NCI-H510A treated with DMSO at 0.1 percent for 48 hours (cell line): ENCODE results near the gene RPS8.
"Not testable (repeated sequence)": the region's sequence is repeated elsewhere in the genome, so short reads cannot be mapped to it uniquely, and the experiment has no call there.

Source experiments
- DNase-seq: peaks from one replicate; lab custom pipeline; 2025; lab: John Stamatoyannopoulos, UW

Gene RPS8

DNA sequence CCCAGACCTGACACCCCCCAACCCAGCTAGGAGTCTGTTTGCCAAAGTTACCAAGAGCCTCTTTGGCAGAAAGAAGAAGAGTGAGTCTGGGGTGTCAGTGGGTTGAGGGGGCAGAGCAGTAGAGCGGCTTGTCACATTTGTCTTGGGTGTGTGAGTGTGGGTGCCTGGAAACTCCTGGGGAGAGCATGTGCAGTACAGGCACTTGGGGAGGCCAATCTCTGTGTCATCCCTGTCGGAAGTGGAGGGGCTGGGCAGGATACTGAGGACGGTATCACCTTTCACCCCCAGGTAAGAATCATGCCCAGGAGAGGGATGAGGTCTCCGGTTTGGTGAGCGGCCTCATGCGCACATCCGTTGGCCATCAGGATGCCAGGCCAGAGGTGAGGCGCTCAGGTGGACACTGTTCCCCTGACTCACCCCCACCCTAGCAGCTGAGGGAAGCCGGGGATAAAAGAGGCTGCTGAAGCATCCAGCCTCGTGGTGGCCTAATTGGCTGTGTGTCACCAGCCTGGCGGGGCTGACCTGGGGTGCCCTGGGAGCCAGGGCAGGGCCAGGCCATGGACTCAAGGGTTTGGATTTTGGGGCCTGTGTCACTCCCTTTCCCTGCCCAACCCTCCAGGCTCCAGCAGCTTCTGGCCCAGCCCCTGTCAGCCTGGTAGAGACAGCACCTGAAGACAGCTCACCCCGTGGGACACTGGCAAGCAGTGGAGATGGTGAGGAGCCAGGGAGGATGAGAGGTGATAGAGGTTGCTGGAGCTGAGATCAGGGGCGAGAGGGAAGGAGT is 28.2 kb downstream of the RPS8 start:
- no peak for DNase-seq

- DNase-seq, result no peak
These were observed 30.1 kb downstream of the RPS8 start for GRCh38 chr1:44805311-44806024.

DNA sequence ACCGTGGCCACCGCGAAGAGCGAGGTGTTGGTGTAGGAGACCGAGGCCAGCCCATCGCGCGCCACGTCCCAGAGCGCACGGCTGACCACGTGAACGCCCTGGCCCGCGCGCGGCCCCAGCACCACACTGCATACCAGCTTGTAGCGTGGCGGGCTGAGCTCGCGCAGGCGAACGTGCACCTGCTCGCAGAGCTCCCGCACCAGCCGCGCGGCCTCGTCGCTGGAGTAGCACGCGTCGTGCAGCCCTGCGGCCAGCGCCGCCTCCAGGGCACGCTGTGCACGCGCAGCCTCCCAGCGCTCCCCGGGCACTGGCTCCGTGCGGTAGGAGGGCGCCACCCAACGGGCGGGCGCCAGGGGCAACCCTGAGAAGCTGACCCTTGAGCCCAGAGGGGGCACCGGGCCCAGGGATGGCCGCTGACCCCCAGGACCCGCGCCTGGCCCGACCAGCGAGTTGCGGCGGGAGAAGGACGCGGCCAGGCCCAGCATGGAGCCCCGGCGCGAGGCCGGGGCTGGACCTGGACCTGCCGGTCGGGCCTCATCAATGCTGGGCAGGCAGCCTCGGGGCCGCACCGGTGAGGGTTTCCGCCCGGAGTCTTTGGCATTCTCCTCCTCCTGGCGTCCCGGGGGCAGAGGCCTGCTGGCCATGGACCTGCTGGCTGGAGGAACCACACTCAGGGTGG is 30.8 kb downstream of the RPS8 start:
- no peak for DNase-seq

GRCh38 chr1:44806704-44807363 is 31.5 kb downstream of the RPS8 start, which contains the start of gene DYNLT4:
Gene DYNLT4 (minus strand): TSS chr1:44807351. CDS start chr1:44806668, 683 bp downstream.
- no peak for DNase-seq

DNA sequence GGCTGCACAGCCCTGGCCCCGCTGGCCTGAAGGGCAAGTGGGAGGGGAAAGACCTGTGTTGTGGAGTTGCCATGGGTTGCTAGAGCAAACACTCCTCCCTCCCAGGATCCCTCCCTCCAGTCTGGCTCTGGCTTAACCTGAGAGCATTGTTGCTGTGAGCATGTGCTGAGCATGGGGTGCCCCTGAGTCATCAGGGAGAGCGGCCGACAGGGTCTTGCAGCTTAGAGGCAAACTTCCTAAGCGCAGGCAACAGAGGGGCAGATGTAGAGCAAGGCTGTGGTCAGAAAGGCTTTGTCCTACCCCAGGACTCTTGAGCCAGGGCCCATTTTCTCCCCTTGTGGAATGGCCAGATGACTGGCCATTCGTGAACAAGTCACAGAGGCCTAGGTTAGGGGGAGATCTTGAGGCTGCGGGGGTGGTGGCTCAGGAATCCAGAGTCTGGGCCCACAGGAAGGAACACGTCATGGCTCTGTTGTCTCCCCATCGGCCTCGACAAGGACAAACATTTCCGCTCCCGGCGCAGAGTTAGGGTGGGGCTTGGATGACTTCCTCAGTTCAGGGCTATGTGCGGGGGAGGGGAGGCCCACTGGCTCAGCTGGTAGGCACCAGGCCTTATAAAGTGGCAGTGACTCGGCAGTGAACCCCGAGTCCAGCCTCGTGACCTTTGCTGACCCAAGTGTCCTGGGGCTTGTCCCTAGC is 32.2 kb downstream of the RPS8 start:
- DNase-seq, result peak; percentile 90

DNA sequence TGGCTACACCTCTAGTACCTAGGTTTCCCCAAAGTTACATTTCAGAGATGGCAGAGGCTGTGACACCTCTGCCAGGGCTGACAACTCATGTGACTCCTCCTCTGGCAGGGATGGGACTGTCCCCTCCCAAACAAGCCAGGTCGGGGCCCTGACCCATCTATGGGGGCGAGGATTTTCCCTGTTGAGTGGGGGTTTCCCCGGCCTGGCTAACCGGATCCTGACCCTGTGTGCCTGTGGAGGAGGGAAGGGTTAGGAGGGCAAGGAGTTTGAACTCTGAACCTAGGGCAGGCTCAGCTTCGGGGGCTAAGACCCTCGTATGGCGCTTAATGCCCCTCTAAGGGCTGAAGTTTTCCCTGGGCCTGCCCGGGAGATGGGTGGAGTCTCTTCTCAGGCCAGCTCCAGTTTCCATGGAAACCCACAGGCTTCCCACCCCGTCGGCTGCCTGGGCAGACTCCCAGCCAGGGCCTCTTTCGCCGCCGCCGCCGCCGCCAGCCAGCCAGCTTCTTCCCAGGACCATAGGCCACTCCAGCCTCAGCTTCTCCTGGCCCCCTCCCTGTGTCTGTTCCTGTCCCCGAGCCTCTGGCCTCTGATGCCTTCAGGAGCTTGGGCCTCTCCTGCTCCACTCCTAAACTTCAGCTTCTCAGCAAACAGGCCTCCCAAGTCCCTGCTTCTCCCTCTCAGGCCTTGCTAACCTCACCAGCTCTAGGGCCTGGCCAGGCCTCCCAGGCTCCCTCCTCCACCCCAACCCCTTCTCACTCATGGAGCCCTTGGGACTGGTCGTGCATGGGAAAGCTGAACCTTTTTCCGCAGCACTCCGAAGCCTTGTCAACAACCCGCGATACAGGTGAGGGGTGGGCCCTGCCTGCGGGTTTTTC is 33.0 kb downstream of the RPS8 start, which contains the start of gene BTBD19:
Gene BTBD19, plus strand, starts transcription at position 461 of the 875 bp plus-strand sequence. Its CDS starts 298 bp downstream, at position 759.
- no peak for DNase-seq

DNA sequence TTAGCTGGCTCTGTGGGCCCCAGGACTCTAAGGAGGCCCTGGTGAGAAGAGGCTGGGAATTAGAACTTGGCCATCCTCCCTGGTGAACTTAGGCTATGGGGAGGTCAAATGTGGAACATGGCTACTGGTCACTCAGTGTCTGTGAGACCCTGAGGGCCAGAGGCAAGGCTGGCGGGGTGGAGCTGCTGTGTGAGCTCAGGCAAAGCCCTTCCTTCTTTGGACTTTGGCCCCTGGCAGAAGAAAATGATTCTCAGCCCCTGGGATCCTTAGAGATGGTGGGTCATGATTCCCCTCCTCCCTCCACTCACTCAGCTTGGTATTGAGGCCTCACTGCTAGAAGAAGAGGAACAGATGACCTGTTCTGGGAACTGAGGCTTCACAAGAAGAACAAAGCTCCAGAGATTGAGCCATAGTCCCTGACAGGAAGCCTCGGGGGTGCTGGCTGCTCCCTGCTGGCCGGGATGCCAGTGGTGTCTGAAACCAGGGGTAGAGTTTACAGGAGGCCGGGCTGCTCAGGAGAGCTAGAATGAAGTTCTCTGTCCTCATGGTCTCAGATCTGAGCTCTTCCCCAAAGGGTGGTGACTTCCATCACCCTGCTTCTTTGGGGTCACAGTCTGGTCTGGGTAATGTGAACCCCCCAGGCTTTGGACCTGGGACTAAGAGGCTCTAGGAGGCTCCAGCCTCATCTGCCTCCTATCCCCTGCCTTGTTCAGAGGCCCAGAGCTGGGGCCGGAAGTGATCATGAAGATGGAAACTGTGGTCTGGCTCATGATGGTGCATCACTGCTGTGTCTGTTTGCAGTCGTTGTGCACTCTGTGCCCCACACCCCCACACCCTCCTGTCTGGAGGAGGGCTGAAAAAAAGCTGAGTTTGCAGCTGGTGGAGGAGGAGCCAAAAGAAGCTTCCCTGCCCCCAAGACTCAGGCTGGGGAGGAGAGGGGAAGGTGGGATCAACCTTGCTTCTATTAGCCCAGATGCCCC is 33.9 kb downstream of the RPS8 start:
- no peak for DNase-seq

DNA sequence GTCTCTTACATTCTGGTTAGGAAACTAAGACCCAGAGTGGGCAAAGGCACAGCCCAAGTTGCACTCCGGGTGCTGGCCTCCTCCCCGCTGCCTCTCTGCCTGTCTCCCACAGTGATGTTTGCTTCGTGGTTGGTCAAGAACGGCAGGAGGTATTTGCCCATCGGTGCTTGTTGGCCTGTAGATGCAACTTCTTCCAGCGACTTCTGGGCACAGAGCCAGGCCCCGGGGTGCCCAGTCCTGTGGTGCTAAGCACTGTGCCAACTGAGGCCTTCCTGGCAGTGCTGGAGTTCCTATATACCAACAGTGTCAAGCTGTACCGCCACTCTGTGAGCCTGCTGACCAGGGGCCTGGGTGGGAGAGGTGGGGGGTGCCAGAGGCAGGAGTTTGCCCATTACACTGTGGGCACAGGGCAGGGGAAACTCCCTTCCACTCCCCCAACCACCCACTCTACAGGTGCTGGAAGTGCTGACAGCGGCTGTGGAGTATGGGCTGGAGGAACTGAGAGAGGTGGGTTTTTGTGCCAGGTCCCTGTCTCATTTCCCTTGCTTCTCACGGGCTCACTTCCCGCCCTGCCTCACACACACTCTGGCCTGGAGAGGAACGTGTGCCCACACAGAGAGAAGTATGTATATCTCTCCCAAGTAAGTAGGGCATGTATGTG is 34.9 kb downstream of the RPS8 start:
- DNase-seq, result no peak

- DNase-seq, result not testable (repeated sequence)
These were observed 35.4 kb downstream of the RPS8 start for GRCh38 chr1:44810762-44811105.

DNA sequence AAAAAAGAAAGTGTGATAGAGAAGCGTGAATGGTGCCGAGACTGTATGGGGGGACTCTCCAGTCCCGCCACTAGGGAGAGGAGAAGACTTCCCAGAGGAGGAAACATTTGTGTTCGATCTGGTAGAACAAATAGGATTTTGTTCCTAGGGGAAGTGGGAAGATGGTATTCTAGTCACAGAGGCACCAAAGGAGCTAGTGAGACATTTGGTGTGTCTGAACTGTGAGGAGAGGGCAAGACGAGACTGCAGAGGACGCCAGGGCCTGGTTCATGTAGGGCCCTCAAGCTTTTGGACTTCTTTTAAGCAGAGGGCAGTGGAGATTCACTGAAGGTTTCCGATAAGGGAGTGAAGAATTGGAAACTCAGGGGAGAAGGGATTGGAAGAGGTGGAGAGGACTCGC is 35.9 kb downstream of the RPS8 start:
- no peak for DNase-seq

DNA sequence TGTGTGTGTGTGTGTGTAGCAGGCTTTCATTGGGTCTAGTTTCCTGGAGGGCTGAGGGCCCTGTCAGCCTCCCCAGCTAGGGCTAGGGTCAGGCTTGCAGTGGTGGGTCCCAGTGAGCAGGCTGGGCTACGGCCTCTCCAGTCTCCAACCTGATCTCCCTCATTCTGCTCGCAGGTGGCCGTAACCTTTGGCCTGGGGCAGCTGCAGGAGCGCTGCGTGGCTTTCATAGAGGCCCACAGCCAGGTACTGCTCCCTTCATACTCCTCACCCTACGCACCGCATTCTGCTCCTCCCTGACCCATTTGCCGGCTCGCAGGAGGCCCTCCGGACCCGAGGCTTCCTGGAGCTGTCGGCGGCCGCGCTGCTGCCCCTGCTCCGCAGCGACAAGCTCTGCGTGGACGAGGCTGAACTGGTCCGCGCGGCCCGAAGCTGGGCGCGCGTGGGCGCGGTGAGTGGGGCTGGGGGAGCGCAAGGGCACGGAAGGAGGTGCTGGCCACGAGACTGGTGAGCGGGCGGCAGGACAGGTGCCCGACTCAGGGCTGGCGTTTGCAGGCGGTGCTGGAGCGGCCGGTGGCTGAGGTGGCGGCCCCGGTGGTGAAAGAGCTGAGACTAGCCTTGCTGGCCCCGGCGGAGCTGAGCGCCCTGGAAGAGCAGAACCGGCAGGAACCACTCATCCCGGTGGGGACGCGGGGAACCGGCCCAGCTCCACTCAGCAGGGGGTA is 37.6 kb downstream of the RPS8 start:
- DNase-seq, result no peak

GRCh38 chr1:44815926-44816325 is 40.6 kb downstream of the RPS8 start:
- DNase-seq, result not testable (repeated sequence)

DNA sequence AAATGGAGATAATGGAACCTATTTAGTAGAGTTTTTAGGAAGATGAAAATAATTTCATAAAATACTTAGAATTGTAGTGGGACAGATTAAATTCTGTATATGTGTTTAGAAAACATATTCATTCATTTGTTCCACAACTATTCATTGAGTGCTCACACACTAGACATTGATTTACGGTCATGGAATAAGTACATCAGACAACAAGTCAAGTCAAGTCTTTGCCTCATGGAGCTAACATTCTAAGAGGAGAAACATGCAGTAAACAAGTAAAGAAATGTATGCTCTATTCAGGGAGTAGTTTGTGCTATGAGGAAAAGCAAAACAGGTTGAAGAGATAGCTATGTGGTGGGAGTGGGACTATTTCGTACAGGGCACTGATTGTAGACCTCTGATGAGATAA is 42.0 kb downstream of the RPS8 start:
- DNase-seq, result no peak

DNA sequence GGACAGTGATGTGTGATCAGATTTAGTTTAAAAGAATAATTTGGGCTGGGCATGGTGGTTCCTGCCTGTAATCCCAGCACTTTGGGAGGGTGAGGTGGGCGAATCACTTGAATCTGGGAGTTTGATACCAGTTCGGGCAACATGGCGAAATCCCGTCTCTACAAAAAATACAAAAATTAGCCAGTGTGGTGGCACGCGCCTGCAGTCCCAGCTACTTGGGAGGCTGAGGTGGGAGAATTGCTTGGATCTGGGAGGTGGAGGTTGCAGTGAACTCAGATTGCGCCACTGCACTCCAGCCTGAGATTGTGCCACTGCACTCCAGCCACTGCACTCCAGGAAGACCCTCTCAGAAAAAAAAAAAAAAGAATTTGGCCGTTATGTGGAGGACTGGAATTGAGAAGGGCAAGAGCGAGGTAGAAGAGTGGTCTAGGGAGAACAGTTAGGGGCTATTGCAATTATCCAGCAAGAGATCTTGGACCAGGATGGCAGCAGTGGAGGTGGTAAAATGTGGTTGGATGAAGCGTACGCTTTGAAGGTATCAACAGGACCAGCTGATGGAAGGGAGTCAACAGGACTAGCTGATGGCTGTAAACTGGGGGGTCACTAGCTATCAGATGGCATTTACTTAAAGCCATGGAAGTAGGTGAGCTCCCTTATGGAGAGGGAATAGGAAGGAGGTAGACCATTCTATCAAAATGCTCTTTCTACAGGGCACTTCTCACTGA is 42.6 kb downstream of the RPS8 start:
- DNase-seq, result no peak

DNA sequence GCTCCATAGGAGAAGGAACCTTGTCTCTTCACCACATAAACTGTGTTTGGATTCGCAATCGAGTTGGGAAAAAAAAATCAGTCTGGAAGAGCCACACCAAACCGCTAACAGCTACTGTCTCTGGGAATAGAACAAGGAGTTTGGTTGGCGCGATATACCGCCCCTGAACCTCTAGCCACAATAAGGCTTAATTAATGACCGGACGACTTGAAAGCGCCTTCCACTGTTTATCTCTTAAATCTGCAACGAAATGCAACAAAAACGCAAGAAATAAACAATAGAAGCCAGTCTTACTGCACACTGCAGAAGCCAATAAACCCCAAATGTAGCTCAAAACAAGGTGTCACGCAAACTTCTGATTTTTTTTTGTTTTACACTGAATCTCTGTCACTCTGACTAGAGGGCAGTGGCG is 43.9 kb downstream of the RPS8 start:
- DNase-seq, result no peak

DNA sequence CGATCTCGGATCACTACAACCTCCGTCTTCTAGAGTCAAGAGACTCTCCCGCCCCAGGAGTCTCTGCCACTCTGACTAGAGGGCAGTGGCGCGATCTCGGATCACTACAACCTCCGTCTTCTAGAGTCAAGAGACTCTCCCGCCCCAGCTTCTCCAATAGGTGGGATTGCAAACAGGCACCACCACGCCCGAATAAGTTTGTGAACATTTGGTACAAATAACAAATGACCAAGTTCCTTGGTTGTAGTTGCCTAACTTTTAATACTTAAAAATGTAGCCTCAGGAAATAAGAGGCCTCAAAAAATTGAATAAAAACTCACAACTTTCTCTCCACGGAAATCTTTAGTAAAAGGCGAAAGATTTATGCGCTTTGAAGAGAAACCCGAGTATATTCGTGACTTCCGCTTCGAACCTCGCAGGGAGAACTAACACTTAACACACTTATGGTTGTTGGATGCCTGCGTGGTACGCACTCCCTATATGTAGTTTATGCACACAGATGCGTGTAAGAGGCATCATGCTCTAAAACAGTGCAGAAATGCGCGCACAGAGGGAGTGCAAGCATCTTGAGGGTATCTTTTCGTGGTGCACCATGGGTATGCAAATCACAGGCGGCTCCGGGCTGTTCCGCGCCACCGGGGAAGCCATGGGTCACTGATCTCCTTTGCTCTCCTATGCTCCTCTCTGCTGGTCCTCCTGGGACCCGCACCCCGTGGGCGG is 44.4 kb downstream of the RPS8 start:
- DNase-seq, result no peak
